ENCODE measurements around the gene CBLN4. TPM values are rescaled to one million over a fixed set of nuclear protein-coding genes. Genes with fewer than 3 reads are reported as not detected.

CBLN4 gene
- total and polyA plus RNA-seq, 4 donors = 0.13 to 0.54 TPM; not detected in 2

GRCh38 chr20:56004007-56004406 lies 1.3 kb downstream of the CBLN4 start:
- H3K27me3 ChIP-seq (ENCODE audit: control insufficient read depth in 1 of 2, insufficient read depth in 2 of 2, low read length in 1 of 2) = no peaks in the 10 kb centered on the region
- no peaks in the 10 kb centered on the region for H3K4me1 ChIP-seq (ENCODE audit: control insufficient read depth in 1 of 2, insufficient read depth in 2 of 2, low read length in 2 of 2)
- DNase-seq (no peak), ATAC-seq (ENCODE audit: low FRiP score) (peak; percentile 65)
- no peaks in the 10 kb centered on the region for H3K36me3 ChIP-seq (ENCODE audit: control insufficient read depth in 1 of 2, insufficient read depth in 2 of 2, low read length in 1 of 2)
- WGBS, 2 donors = 1% methylated on average over 40 to 41 of the region's 41 CpGs
- no peak overlapping the region for H3K4me3 ChIP-seq (ENCODE audit: low read length in 2 of 2)
- H3K27ac ChIP-seq (ENCODE audit: low read depth in 1 of 2, low read length in 2 of 2) = no peak overlapping the region
- H3K9me3 ChIP-seq (ENCODE audit: control insufficient read depth, low read length) = peaks cover 2% of the 10 kb centered on the region
- intact Hi-C loops (cut with DNase I) = no loop called here

- no peak overlapping the region for H3K4me3 ChIP-seq (ENCODE audit: low read length in 2 of 2)
- H3K27me3 ChIP-seq (ENCODE audit: control insufficient read depth in 1 of 2, insufficient read depth in 2 of 2, low read length in 1 of 2) = no peaks in the 10 kb centered on the region
- WGBS, 2 donors = 3 to 4% methylated on average over 37 to 38 of the region's 38 CpGs
- peaks cover 2% of the 10 kb centered on the region for H3K9me3 ChIP-seq (ENCODE audit: control insufficient read depth, low read length)
- intact Hi-C loops (cut with DNase I) = no loop called here
- peak; percentile 11 for ATAC-seq (ENCODE audit: low FRiP score)
- no peaks in the 10 kb centered on the region for H3K4me1 ChIP-seq (ENCODE audit: control insufficient read depth in 1 of 2, insufficient read depth in 2 of 2, low read length in 2 of 2)
- DNase-seq = no peak
- H3K36me3 ChIP-seq (ENCODE audit: control insufficient read depth in 1 of 2, insufficient read depth in 2 of 2, low read length in 1 of 2) = no peaks in the 10 kb centered on the region
- H3K27ac ChIP-seq (ENCODE audit: low read depth in 1 of 2, low read length in 2 of 2) = no peak overlapping the region
Observed at GRCh38 chr20:56002908-56003800, 2.2 kb downstream of the CBLN4 start.

- Histone ChIP-seq H3K27ac (ENCODE audit: low read depth in 1 of 2, low read length in 2 of 2) (no peak overlapping the region), H3K27me3 (ENCODE audit: control insufficient read depth in 1 of 2, insufficient read depth in 2 of 2, low read length in 1 of 2) (no peaks in the 10 kb centered on the region), H3K4me1 (ENCODE audit: control insufficient read depth in 1 of 2, insufficient read depth in 2 of 2, low read length in 2 of 2) (no peaks in the 10 kb centered on the region), H3K9me3 (ENCODE audit: control insufficient read depth, low read length) (peaks cover 2% of the 10 kb centered on the region), H3K36me3 (ENCODE audit: control insufficient read depth in 1 of 2, insufficient read depth in 2 of 2, low read length in 1 of 2) (no peaks in the 10 kb centered on the region), H3K4me3 (ENCODE audit: low read length in 2 of 2) (no peak overlapping the region)
- ATAC-seq (ENCODE audit: low FRiP score) = no peak
- intact Hi-C loops (cut with DNase I) = no loop called here
- WGBS, 2 donors = 51 to 52% methylated on average over 3 of the region's 3 CpGs
- DNase-seq = no peak
Observed at GRCh38 chr20:56001890-56002289, 3.4 kb downstream of the CBLN4 start.

- whole genome bisulfite sequencing, 2 donors = 64 to 67% methylated on average over 5 of the region's 5 CpGs
- Histone ChIP-seq H3K27ac (ENCODE audit: low read depth in 1 of 2, low read length in 2 of 2) (no peak overlapping the region), H3K4me3 (ENCODE audit: low read length in 2 of 2) (no peak overlapping the region), H3K9me3 (ENCODE audit: control insufficient read depth, low read length) (peaks cover 2% of the 10 kb centered on the region), H3K36me3 (ENCODE audit: control insufficient read depth in 1 of 2, insufficient read depth in 2 of 2, low read length in 1 of 2) (no peaks in the 10 kb centered on the region), H3K4me1 (ENCODE audit: control insufficient read depth in 1 of 2, insufficient read depth in 2 of 2, low read length in 2 of 2) (no peaks in the 10 kb centered on the region), H3K27me3 (ENCODE audit: control insufficient read depth in 1 of 2, insufficient read depth in 2 of 2, low read length in 1 of 2) (no peaks in the 10 kb centered on the region)
- no peak for DNase-seq
- ATAC-seq (ENCODE audit: low FRiP score) = no peak
- intact Hi-C loops (cut with DNase I) = no loop called here
Observed at GRCh38 chr20:56001106-56001785, 4.1 kb downstream of the CBLN4 start.

- Histone ChIP-seq H3K4me3 (ENCODE audit: low read length in 2 of 2) (no peak overlapping the region), H3K4me1 (ENCODE audit: control insufficient read depth in 1 of 2, insufficient read depth in 2 of 2, low read length in 2 of 2) (peaks cover 0 to 2% of the 10 kb centered on the region in 2 donors), H3K27ac (ENCODE audit: low read depth in 1 of 2, low read length in 2 of 2) (no peak overlapping the region), H3K36me3 (ENCODE audit: control insufficient read depth in 1 of 2, insufficient read depth in 2 of 2, low read length in 1 of 2) (no peaks in the 10 kb centered on the region), H3K27me3 (ENCODE audit: control insufficient read depth in 1 of 2, insufficient read depth in 2 of 2, low read length in 1 of 2) (no peaks in the 10 kb centered on the region), H3K9me3 (ENCODE audit: control insufficient read depth, low read length) (no peaks in the 10 kb centered on the region)
- intact Hi-C loops (cut with DNase I) = no loop called here
- DNase-seq (no peak), ATAC-seq (ENCODE audit: low FRiP score) (no peak)
- WGBS, 2 donors = 22 to 23% methylated on average over 2 of the region's 2 CpGs
Observed at GRCh38 chr20:55978550-55978949, 26.8 kb downstream of the CBLN4 start.

- ATAC-seq (ENCODE audit: low FRiP score) (no peak), DNase-seq (peak in 1 of 2 donors; percentile 47)
- no peak overlapping the region for H3K27ac ChIP-seq (ENCODE audit: low read depth in 1 of 2, low read length in 2 of 2)
- no peak overlapping the region for H3K4me3 ChIP-seq (ENCODE audit: low read length in 2 of 2)
- intact Hi-C loops (cut with DNase I) = no loop called here
- no peaks in the 10 kb centered on the region for H3K36me3 ChIP-seq (ENCODE audit: control insufficient read depth in 1 of 2, insufficient read depth in 2 of 2, low read length in 1 of 2)
- H3K9me3 ChIP-seq (ENCODE audit: control insufficient read depth, low read length) = no peaks in the 10 kb centered on the region
- peaks cover 0 to 2% of the 10 kb centered on the region in 2 donors for H3K4me1 ChIP-seq (ENCODE audit: control insufficient read depth in 1 of 2, insufficient read depth in 2 of 2, low read length in 2 of 2)
- H3K27me3 ChIP-seq (ENCODE audit: control insufficient read depth in 1 of 2, insufficient read depth in 2 of 2, low read length in 1 of 2) = no peaks in the 10 kb centered on the region
- whole genome bisulfite sequencing, 2 donors = 5 to 8% methylated on average over 6 of the region's 6 CpGs
Observed at GRCh38 chr20:55977690-55978459, 27.4 kb downstream of the CBLN4 start.

- Histone ChIP-seq H3K4me3 (ENCODE audit: low read length in 2 of 2) (no peak overlapping the region), H3K27me3 (ENCODE audit: control insufficient read depth in 1 of 2, insufficient read depth in 2 of 2, low read length in 1 of 2) (no peaks in the 10 kb centered on the region), H3K4me1 (ENCODE audit: control insufficient read depth in 1 of 2, insufficient read depth in 2 of 2, low read length in 2 of 2) (peaks cover 0 to 2% of the 10 kb centered on the region in 2 donors), H3K27ac (ENCODE audit: low read depth in 1 of 2, low read length in 2 of 2) (no peak overlapping the region), H3K9me3 (ENCODE audit: control insufficient read depth, low read length) (no peaks in the 10 kb centered on the region), H3K36me3 (ENCODE audit: control insufficient read depth in 1 of 2, insufficient read depth in 2 of 2, low read length in 1 of 2) (no peaks in the 10 kb centered on the region)
- intact Hi-C loops (cut with DNase I) = no loop called here
- WGBS, 2 donors = 72 to 84% methylated on average over 2 of the region's 2 CpGs
- no peak for ATAC-seq (ENCODE audit: low FRiP score)
- no peak for DNase-seq
Observed at GRCh38 chr20:55974491-55975202, 30.7 kb downstream of the CBLN4 start.

- no peak for ATAC-seq (ENCODE audit: low FRiP score)
Observed at GRCh38 chr20:55964790-55965189, 40.5 kb downstream of the CBLN4 start.

More at GRCh38 chr20:55964790-55965189, 40.5 kb downstream of the CBLN4 start:
- no peak overlapping the region for H3K4me3 ChIP-seq (ENCODE audit: low read length in 2 of 2)
- no peak for DNase-seq
- WGBS, 2 donors = 48 to 59% methylated on average over 1 of the region's 1 CpG
- no peaks in the 10 kb centered on the region for H3K27me3 ChIP-seq (ENCODE audit: control insufficient read depth in 1 of 2, insufficient read depth in 2 of 2, low read length in 1 of 2)
- H3K4me1 ChIP-seq (ENCODE audit: control insufficient read depth in 1 of 2, insufficient read depth in 2 of 2, low read length in 2 of 2) = no peaks in the 10 kb centered on the region
- no peaks in the 10 kb centered on the region for H3K36me3 ChIP-seq (ENCODE audit: control insufficient read depth in 1 of 2, insufficient read depth in 2 of 2, low read length in 1 of 2)
- intact Hi-C loops (cut with DNase I) = no loop called here
- no peak overlapping the region for H3K27ac ChIP-seq (ENCODE audit: low read depth in 1 of 2, low read length in 2 of 2)
- H3K9me3 ChIP-seq (ENCODE audit: control insufficient read depth, low read length) = no peaks in the 10 kb centered on the region

Measured in aorta (tissue), 5 donors.